ENCODE measurements around the gene ATF7.
"Not testable (repeated sequence)": the region's sequence is repeated elsewhere in the genome, so short reads cannot be mapped to it uniquely, and the experiment has no call there.

ATF7 gene

DNA sequence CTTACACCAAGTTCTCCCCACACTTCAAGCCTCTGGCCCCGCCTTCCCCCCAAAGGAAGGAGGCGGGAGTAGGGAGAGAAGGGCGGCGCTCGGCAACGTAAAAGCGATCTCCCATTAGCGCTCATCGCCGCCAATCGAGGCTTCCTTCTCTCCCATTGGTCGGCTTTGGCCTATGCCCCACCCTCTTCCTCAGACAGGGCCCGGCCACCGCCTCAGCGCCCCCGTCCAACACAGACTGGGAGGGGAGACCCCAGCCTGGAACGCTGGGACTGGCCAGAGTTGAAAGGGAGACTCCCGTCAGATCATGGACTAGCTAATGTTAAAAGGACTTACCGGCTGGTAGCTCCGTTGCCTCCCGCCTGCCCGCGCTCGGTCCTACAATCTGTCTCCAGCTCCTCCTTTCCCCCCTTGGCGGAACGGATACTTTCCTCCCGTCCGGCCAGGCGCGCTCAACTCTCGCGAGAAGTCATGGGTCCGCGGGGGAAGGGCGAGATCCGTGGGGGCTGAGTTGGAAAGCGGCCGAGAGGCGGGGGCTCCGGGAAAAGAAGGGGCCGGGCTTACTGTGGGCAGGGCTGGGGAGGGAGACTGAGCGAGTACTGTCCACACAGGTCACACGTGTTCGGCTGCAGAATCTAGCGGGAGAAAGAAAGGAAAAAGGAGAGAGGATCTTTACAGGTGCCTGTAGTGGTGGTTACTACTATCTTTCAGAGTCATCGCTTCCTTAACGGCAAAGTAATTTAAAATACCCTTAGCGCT is at the start of gene ATF7:
ATF7 (minus strand) TSS at position 437 of the 756 bp plus-strand sequence. CDS start 25,382 bp downstream, outside the sequence.
- DNase-seq (ENCODE audit: low spot score) = peak; percentile 99

DNA sequence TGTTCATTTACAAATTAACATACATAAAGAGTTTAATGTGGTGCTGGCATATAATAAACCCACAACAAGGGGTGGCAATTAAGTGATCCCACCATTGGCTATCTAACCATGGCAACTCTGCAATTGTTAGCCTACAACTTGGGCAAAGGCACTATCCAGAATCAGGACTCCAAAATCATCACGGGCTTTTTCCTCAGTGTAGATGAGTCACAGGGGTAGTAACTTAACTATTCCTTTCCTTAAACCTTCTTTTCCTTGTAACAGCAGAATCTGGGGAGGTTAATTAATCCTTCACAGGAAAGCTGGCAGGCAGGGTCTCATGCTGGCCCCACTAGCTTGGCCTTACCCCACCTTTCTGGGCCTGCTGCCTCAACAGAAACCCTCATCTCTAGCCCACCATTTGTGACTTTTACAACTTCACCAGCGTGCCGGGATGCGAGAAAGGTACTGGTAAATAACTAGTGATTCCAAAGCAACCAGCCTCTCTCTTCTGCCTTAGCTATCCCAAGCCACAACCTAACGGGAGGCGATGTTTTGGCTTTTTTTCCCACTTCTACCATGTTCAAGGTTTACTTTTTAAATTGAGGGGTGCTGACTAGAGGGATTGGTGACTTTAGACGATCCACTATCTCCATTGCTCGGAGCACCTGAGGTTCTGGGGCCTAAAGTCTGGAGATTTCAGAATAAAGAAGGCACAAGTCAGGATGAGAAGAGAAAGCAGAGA is 49.0 kb upstream of the ATF7 start:
- DNase-seq (ENCODE audit: low spot score) = no peak

DNA sequence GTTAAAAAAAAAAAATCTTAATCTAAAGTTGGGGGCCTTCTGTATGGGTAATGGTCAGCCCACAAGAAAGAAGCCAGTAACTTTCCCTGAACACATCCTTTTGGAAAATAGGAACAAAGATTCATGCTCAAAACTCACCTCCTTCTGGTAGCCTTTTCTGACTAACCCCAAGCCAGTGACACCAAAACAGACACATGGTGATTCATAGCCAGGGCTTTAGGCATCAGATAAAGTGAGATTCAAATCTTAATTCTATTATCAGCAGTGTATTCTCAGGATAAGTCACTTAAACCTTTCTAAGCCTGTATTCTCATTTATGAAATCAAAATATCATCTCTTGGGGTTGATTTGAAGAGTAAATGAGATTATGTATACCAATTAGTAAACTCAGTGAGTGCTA is 44.8 kb upstream of the ATF7 start:
- DNase-seq (ENCODE audit: low spot score) = no peak

DNA sequence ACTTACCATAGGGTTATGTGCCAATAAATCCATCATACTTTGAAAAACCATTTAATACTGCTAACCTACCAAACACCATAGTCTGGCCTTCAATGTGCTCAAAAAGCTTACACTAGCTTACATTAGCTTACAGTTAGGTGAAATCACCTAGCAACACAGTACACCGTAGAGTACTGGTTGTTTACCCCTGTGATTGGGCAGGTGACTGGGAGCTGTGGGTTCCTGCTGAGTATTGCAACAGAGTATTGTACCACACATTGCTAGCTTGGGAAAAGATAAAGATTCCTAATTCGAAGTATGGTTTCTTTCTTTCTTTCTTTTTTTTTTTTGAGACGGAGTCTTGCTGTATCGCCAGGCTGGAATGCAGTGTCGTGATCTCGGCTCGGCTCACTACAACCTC is 44.1 kb upstream of the ATF7 start:
- no peak for DNase-seq (ENCODE audit: low spot score)

DNA sequence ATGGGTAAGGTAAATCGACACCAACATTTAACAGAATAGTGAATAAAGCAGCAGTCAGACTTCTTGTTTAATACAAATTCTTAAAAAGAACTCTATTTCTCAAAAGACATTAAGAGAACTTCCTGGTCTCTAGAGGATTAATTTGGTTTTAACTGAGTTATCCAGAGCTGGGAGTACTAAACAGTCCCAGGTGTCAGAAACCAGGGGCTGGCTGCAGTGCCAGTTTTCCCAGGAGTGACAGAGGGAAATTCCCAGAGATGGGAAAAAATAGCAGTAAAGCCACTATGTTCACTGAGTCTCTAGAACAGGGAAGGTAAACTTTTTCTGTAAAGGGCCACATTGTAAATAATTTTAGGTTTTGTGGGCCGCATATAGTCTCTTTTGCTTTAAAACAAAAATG is 40.9 kb upstream of the ATF7 start:
- DNase-seq (ENCODE audit: low spot score) = no peak

DNA sequence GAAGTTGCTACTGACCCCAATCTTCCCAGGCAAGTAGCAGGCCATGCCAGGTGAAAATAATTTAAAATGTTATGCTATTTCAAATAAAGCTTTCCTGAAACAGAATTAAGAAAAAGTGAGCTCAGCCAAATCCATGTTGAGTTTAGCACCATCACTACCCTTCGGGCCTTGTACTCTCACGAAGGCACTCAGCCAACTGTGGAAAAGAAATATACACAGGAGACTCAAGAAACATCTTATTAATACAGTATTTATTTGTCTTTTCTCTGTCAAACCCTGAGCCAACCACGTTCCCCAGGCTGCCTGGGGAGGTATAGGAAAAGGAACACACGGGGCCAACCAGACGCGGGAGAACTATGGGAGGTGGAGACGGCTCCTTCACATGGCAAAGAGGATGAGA is 38.8 kb upstream of the ATF7 start:
- DNase-seq (ENCODE audit: low spot score) = no peak

DNA sequence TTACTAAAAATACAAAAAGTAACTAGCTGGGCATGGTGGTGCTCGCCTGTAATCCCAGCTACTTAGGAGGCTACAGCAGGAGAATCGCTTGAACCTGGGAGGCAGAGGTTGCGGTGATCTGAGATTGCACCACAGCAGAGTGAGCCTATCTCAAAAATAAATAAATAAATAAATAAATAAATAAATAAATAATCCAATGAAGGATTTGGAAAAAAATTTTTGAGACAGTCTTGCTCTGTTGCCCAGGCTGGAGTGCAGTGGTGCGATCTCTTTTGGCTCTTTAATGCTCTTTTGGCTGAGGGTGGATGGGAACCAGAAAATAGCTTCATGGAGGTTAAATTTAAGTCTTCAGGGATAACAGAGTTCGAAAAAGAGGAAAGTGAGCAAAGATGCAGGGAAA is 38.0 kb upstream of the ATF7 start:
- no peak for DNase-seq (ENCODE audit: low spot score)

DNA sequence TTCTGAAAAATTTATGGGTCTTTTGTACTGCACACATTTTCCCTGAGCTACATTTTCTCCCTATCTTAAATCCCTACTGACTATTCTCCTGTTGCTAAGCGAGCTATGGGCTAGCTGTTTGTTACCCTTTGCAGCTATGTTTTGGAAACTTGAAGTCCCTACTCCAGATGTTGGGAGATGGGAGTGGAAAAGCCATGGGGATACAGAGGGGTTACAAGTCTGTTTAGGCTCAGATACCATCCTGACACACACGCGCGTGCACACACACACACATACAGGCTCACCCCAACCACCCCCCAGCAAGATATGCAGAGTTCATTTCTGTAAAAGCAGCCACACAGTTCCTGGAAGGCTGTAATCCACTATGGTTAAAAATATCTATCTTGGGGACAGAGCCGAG is 33.9 kb upstream of the ATF7 start:
- no peak for DNase-seq (ENCODE audit: low spot score)

DNA sequence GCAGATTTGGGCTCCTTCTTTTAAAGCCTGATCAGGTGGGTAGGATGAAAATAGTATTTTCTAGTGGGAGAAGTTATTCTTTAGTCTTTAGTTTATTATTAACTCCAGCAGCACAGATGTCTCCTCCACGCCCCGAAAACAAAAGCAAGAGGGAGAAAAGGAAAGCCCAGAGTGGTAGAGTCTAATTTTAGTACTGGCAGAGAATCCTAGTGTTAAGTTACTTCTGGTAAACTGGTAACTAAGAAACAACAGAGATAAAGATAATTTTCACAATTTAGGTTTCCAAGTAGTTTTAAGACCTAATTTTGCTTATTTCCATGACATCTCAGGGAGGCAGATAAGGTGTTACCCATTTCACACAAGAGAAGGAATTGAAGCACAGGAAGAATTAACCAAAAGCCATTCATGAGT is 33.4 kb upstream of the ATF7 start:
- DNase-seq (ENCODE audit: low spot score) = no peak

DNA sequence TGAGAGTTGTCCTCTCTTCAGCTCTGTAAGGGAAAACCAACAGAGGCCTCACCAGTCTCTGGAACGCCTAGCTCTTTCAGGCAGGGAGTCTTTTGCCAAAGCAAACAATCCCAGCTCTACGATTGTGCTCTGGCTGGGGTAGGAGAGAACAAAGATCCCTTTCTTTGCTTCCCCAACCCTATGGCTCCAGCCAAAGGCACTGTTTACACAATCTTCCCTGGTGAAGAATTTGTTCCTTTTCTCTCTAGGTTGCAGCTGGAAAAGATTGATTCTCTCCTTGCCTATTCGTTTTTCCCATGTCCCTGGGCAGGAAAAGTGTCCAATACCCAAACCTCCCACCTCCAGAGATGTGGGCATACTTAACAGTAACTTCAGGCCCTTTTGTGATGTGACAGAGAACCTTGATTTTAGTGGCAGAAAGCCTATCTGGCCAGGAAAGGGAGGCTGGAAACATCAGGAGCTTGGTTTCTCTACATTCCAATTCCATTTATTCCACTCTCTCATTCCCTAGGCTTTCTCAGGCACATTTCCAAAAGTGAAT is 32.9 kb upstream of the ATF7 start:
- peak; percentile 43 for DNase-seq (ENCODE audit: low spot score)

DNA sequence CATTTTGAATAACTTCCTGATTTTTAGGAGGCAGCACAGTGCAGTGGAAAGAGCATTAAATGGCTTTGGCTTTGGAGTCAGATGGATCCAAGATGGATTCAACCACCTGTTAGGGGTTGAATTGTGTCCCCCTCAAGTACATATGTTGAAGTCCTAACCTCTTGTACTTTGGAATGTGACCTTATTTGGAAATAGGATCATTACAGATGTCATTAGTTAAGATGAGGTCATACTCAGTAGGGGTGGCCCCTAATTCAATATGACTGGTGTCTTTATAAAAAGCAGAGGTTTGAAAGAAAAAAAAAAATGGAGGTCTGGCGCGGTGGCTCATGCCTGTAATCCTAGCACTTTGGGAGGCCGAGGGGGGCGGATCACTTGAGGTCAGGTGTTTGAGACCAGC is 30.9 kb upstream of the ATF7 start:
- no peak for DNase-seq (ENCODE audit: low spot score)

DNA sequence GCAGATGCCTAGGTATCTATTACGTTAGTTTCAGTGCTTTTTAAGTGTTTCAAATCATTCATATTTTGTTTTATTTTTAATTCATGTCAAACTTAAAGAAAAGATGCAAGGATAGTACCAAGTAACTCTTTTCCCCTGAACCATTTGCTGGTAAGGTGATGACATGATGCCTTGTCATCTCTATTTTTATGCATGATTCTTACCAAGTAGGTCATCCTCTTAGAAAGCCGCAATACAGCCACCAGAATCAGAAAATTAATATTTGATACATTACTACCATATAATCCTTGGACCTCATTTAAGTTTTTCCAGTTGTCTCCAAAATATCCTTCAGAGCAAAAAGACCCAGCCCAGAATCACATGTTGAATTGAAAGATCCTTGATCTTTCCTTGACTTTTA is 27.4 kb upstream of the ATF7 start:
- DNase-seq (ENCODE audit: low spot score) = no peak

DNA sequence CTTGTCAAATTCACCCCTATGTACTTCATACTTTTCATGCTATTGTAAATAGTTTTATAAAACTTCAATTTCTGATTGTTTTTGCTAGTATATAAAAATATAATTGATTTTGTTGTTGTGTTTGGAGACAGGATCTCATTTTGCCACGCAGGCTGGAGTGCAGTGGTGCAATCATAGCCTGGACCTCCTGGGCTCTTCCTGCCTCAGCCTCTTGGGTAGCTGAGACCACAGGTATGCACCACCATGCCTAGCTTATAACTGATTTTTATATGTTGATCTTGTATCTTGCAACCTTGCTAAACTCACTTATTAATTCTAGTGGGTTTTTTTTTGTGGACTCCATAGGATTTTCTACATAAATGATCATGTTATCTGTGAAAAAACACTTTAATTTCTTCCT is 26.2 kb upstream of the ATF7 start:
- no peak for DNase-seq (ENCODE audit: low spot score)

DNA sequence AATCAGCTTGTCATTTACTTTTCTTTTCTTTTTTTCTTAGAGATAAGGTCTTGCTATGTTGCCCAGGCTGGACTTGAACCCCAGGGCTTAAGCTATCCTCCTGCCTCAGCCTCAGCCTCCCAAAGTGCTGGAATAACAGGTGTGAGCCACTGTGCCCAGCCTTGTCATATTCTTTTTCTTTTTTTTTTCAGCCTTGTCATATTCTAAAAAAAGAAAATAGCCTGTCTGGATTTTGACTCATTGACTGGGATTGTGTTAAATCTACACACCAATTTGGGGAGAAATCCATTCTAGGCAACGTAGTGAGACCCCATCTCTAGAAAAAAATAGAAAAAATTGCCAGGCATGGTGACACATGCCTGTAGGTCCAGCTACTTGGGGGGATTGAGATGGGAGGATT is 25.6 kb upstream of the ATF7 start:
- no peak for DNase-seq (ENCODE audit: low spot score)

DNA sequence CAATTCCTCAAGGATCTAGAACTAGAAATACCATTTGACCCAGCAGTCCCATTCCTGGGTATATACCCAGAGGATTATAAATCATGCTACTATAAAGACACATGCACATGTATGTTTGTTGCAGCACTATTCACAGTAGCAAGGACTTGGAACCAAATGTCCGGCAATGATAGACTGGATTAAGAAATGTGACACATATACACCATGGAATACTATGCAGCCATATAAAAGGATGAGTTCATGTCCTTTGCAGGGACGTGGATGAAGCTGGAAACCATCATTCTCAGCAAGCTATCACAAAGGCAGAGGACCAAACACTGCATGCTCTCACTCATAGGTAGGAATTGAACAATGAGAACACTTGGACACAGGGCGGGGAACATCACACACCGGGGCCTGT is 20.1 kb upstream of the ATF7 start:
- DNase-seq (ENCODE audit: low spot score) = not testable (repeated sequence)

DNA sequence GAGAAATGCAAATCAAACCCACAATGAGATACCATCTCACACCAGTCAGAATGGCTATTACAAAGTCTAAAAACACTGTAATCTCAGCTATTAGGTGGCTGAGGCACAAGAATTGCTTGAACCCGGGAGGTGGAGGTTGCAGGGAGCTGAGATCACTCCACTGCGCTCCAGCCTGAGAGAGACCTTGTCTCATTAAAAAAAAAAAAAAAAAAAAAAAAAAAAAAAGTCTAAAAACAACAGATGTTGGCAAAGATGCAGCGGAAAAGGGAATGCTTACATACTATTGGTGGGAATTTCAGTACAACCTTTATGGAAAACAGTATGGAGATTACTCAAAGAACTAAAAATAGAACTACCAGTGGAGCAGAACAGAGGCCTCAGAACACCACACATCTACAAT is 19.0 kb upstream of the ATF7 start:
- DNase-seq (ENCODE audit: low spot score) = no peak

DNA sequence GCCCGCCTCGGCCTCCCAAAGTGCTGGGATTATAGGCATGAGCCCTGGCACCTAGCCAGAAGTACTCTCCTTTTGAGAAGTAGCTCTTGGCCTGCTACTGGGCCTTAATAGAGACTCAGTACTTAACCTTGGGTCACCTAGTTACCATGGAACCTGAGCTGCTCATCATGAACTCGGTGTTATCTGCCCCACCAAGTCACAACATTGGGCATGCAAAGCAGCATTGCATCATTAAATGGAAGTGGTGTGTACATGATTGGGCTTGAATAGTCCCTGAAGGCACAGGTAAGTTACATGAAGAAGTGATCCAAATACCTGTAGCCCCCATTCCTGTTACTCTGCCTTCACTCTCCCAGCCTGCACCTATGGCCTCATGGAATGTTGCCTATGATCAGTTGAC is 18.0 kb upstream of the ATF7 start:
- no peak for DNase-seq (ENCODE audit: low spot score)

DNA sequence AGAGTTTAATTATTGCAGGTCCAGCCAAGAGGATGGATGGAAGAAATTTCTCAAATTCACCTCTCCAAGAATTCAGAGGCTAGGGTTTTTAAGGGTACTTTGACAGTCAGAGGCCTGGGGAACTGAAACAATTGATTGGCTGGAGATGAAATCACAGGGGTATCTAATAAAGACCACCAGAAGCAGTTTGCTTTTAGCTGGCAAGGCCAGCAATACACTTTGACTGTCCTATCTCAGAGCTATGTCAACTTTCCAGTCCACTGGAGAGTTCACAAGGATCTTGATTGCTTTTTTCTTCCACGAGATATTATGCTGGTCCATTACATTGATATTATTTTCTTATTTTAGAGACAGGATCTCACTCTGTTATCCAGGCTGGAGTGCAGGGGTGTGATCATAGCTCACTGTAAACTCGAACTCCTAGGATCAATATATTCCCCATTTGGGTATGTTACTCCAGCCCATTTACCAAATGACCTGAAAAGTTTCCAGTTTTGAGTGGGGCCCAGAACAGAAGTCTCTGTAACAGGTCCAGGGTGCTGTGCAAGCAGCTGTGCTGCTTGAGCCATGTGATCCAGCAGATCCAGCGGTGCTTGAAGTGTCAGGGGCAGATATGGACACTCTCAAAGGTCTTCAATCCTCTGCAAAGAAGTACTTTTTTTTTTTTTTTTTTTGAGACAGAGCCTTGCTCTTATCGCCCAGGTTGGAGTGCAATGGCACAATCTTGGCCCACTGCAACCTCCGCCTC is 17.2 kb upstream of the ATF7 start:
- no peak for DNase-seq (ENCODE audit: low spot score)

DNA sequence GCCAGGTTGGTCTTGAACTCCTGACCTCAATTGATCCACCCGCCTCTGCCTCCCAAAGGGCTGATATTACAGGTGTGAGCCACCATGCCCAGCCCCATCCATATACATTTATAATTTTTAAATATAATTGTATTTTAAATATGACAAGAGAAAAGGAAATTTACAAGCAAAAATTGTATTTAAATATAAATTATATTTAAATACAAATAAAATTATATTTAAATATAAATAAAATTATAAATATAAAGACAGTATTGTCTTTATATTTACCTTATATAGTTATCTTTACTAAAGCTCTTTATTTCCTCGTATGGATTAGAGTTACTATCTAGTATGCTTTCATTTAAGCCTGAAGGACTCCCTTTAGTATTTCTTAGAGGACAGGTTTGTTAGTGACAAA is 11.9 kb upstream of the ATF7 start:
- no peak for DNase-seq (ENCODE audit: low spot score)

DNA sequence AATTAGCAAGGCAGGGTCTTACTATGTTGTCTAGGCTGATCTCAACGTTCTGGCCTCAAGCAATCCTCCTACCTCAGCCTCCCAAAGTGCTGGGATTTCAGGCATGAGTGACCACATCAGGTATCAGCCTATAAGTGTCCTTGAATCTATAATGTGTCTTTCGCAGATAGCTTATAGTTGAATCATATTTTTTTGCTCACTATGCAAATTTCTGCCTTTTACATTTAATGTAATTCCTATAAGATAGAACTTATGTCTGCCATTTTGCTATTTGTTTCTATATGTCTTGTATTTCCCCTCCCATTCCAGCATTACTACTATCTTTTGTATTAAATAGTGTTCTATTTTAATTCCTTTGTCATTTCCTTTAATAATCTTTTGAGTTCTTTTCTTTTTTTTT is 10.5 kb upstream of the ATF7 start:
- DNase-seq (ENCODE audit: low spot score) = no peak

DNA sequence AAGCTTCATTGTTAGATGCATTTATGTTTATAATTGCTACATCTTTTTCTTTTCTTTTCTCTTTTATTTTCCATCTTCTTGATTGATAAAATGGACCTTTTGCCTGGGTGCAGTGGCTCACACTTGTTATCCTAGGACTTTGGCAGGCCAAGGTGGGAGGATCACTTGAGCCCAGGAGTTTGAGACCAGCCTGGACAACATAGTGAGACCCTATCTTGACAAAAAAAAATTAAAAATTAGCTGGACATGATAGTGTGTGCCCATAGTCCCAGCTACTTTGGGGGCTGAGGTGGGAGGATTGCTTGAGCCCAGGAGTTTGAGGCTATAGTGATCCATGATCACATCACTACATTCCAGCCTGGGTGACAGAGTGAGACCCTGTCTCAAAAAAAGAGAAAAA is 9.5 kb upstream of the ATF7 start:
- not testable (repeated sequence) for DNase-seq (ENCODE audit: low spot score)

DNA sequence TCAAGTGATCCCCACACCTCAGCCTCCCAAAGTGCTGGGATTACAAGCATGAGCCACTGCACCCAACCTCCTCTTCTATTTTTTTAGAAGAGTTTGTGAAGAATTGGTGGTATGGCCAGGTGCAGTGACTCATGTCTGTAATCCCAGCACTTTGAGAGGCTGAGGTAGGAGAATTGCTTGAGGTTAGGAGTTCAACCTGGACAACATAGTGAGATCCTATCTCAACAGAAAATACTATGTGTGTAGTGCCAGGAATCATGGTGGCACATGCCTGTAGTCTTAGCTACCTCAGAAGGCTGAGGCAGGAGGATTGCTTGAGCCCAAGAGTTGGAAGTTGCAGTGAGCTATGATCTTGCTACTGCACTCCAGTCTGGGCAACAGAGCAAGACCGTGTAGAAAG is 5.5 kb upstream of the ATF7 start:
- DNase-seq (ENCODE audit: low spot score) = no peak

DNA sequence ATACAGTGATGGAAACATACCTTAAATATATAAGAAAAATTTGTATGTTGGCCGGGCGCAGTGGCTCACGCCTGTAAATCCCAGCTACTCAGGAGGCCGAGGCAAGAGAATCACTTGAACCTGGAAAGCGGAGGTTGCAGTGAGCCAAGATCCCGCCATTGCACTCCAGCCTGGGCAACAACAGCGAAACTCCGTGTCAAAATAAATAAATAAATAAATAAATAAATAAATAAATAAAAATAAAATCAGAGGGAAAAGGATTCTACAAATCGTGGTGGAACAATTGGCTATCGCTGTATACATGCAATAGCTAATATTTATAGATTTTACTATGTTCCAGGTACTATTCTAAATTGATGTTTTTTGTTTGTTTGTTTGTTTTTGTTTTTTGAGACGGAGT is 1.7 kb upstream of the ATF7 start:
- no peak for DNase-seq (ENCODE audit: low spot score)
